ENCODE data around the gene ANKRD39. TPM values are rescaled to one million over a fixed set of nuclear protein-coding genes. Genes with fewer than 3 reads are reported as not detected.

ANKRD39 gene
- total and polyA plus RNA-seq, 10 of the 15 experiments (the other 5 are each of a cell fraction or from before 2014, with no cell fraction given) = 7.4 to 36.2 (median 23.7) TPM

GRCh38 chr2:96874198-96874831, 16.5 kb upstream of the ANKRD39 start (continued):
- TF ChIP-seq RB1 (IDR thresholded peaks at IDR 0.05; ENCODE audit: borderline replicate concordance) (no peak), FOXK2 (IDR thresholded peaks at IDR 0.05) (no peak), IRF4 (IDR thresholded peaks at IDR 0.05; ENCODE audit: low read depth, low read length) (peak; percentile 26; the same call in 1 of the 2 replicates), NFYB (IDR thresholded peaks at IDR 0.05; ENCODE audit: insufficient read depth, low read depth, low read length) (no peak), RCOR1 (conservative IDR thresholded peaks at IDR 0.05; ENCODE audit: low read depth, low read length) (no peak), YBX1 (IDR thresholded peaks at IDR 0.05) (no peak), ELK1 (IDR thresholded peaks at IDR 0.05; ENCODE audit: low read depth, low read length) (no peak), SIX5 (IDR thresholded peaks at IDR 0.05; ENCODE audit: low read depth, low read length, severe bottlenecking) (no peak), SMC3 (IDR thresholded peaks at IDR 0.05; ENCODE audit: borderline replicate concordance, low read length) (no peak), DPF2 (IDR thresholded peaks at IDR 0.05) (peak; percentile 73), ZNF207 (IDR thresholded peaks at IDR 0.05; ENCODE audit: borderline replicate concordance) (no peak), CBX5 (IDR thresholded peaks at IDR 0.05; ENCODE audit: low read depth) (no peak), PAX8 (IDR thresholded peaks at IDR 0.05) (no peak), IKZF1 (conservative IDR thresholded peaks at IDR 0.05) (peak; percentile 73), JUND (IDR thresholded peaks at IDR 0.05; ENCODE audit: low read depth, low read length) (no peak), ZBTB33 (IDR thresholded peaks at IDR 0.05) (no peak), NFXL1 (IDR thresholded peaks at IDR 0.05; ENCODE audit: borderline replicate concordance) (no peak), GATAD2B (conservative IDR thresholded peaks at IDR 0.05; ENCODE audit: low read depth) (peak; percentile 44; the same call in 1 of the 2 replicates), RELA (IDR thresholded peaks at IDR 0.05; ENCODE audit: borderline replicate concordance, partially characterized antibody) (peak; percentile 96), MEF2B (IDR thresholded peaks at IDR 0.05; ENCODE audit: partially characterized antibody, poor library complexity, severe bottlenecking) (peak; percentile 89), CHD1 (IDR thresholded peaks at IDR 0.05; ENCODE audit: low read depth, low read length) (no peak), MXI1 (IDR thresholded peaks at IDR 0.05; ENCODE audit: low read depth, low read length) (no peak), ZNF24 (IDR thresholded peaks at IDR 0.05) (no peak), RELB (IDR thresholded peaks at IDR 0.05; ENCODE audit: low read depth) (peak; percentile 96), MYB (IDR thresholded peaks at IDR 0.05; ENCODE audit: borderline replicate concordance, low read depth, low read length) (no peak), BCL11A (IDR thresholded peaks at IDR 0.05; ENCODE audit: low read depth, low read length) (no peak), JUNB (IDR thresholded peaks at IDR 0.05) (no peak), PAX5 (IDR thresholded peaks at IDR 0.05; ENCODE audit: borderline replicate concordance, low read depth, low read length) (peak; percentile 16; the same call in 1 of the 2 replicates), MTA2 (IDR thresholded peaks at IDR 0.05; ENCODE audit: low read depth) (peak; percentile 60; the same call in 1 of the 2 replicates), YY1 (IDR thresholded peaks at IDR 0.05; ENCODE audit: low read depth, low read length) (no peak)

Measured in GM12878 (cell line).